Heart right ventricle (tissue), 16 donors: ENCODE results near the gene THOC2. TPM values are rescaled to one million over a fixed set of nuclear protein-coding genes. Genes with fewer than 3 reads are reported as not detected.

ENCODE experiments used
- ATAC-seq, 8 donors: fragments of 200-7000 bp; cut with Tn5 transposase; one replicate each; pipeline ENCODE4 v1.9.1; 2020; ENCODE audit warnings: mild to moderate bottlenecking in 8 of 8, moderate library complexity in 8 of 8, moderate number of reproducible peaks in 1 of 8
- DNase-seq, 2 donors: peaks; one replicate each; pipeline ENCODE4 v3.0.0-alpha.2; 2020
- H3K27ac ChIP-seq, 10 donors: fragments of 200-600 bp; sonication (generic) in 2 of 10; one replicate each; pipeline versions ENCODE4 v1.5.0 to v1.8.0; 2020 to 2022; ENCODE audit warnings: mild to moderate bottlenecking in 3 of 10
- H3K27me3 ChIP-seq, 7 donors: fragments of 200-600 bp; one replicate each; pipeline ENCODE4 v1.8.0; 2021 to 2022; ENCODE audit warnings: mild to moderate bottlenecking in 2 of 7
- H3K36me3 ChIP-seq, 9 donors: fragments of 200-600 bp; sonication (generic) in 1 of 9; one replicate each; pipeline versions ENCODE4 v1.5.0 to v1.8.0; 2020 to 2022; ENCODE audit warnings: mild to moderate bottlenecking in 2 of 9
- H3K4me1 ChIP-seq, 9 donors: fragments of 200-600 bp; sonication (generic) in 1 of 9; one replicate each; pipeline versions ENCODE4 v1.5.0 to v1.8.0; 2020 to 2022; ENCODE audit warnings: mild to moderate bottlenecking in 4 of 9
- H3K4me3 ChIP-seq, 10 donors: fragments of 200-600 bp; sonication (generic) in 2 of 10; one replicate each; pipeline versions ENCODE4 v1.5.0 to v1.8.0; 2020 to 2022; ENCODE audit warnings: mild to moderate bottlenecking in 7 of 10, moderate library complexity in 2 of 10
- H3K9me3 ChIP-seq, 11 donors: fragments of 200-600 bp in 10 of 11; sonication (generic) in 2 of 11; one replicate each; pipeline versions ENCODE4 v1.5.0 to v1.8.0; 2013 to 2022; ENCODE audit warnings: mild to moderate bottlenecking in 2 of 11, control low read depth in 1 of 11, moderate library complexity in 1 of 11
- WGBS, 2 donors: extraction: QIAGEN DNeasy Blood & Tissue Kit; methylation state at CpG; one replicate each; pipeline ENCODE4 v1.1.7; 2013; ENCODE audit warnings: inconsistent platforms in 1 of 2; 5-methylcytosine and 5-hydroxymethylcytosine counted together
- intact Hi-C, 10 donors: fragments of 100-400 bp; cut with DNase I; formaldehyde crosslinking; loops; one replicate each; pipeline versions ENCODE4 v1.11.1 to v1.14.2; 2022
- polyA plus RNA-seq, 2 donors: library from polyadenylated mRNA; stranded (reverse); fragments of 200-250 nt; gene quantifications; one replicate each; pipeline ENCODE4 v1.2.3, GENCODE V29; 2013
- total RNA-seq, 10 donors: library from RNA; stranded (reverse); fragmentation: NEBNext Ultra II Directional in 3 of 10; extraction: Animal tissue kit (Norgen Biotek cat#: 25700) in 3 of 10; gene quantifications; one replicate each; pipeline versions ENCODE4 v1.2.1 to v1.2.4, GENCODE V29; 2021 to 2023
- TF ChIP-seq, protein P1 (sequence below), 9 donors: fragments of 200-600 bp; sonication (generic) in 2 of 9; IDR thresholded peaks; one replicate each; pipeline versions ENCODE4 v1.5.0 to v1.8.0; 2021 to 2022; ENCODE audit warnings: antibody characterized with exemption in 9 of 9, mild to moderate bottlenecking in 5 of 9, moderate library complexity in 1 of 9
- donor health status: Arrhythmogenic right ventricular cardiomyopathy.
- donor health status: ischemic (EF 13 %, LVEDD 7.1; RV severe dilation, severe dysfunction).
- donor health status: healthy with polysubstance abuse.
- donor health status: DM: no; HTN: yes; CAD: no.
- donor health status: DM: no; HTN: no; CAD: no.
- donor health status: ischemic (EF 25% LVEDD 6.9; RV normal size, moderate dysfunction).
- donor health status: ischemic (EF 25% LVEDD 5.7; RV mildly dilated, moderate dysfunction).
- donor health status: healthy.
- donor health status: DM: yes; HTN: yes; CAD: no.
- donor health status: Ischemic cardiomyopathy.
- donor health status: ischemic (EF 35%, LVEDD 5.7; RV mildly dilated, moderate dysfunction).
- donor health status: nonischemic (EF 11% LVEDD 7.7; RV severe dilation, severe dysfunction).
- donor health status: DM: yes; HTN: yes; CAD: no.
- donor health status: PGD.
- donor health status: ischemic (EF 29% LVEDD 5.4; RV normal size, mild dysfunction).
- donor health status: nonischemic (EF 23%, LVEDD 6.1; RV moderate dilation, normal function).

The THOC2 gene
- total and polyA plus RNA-seq, 12 donors: 16.8 to 70.2 (median 23.5) TPM

DNA sequence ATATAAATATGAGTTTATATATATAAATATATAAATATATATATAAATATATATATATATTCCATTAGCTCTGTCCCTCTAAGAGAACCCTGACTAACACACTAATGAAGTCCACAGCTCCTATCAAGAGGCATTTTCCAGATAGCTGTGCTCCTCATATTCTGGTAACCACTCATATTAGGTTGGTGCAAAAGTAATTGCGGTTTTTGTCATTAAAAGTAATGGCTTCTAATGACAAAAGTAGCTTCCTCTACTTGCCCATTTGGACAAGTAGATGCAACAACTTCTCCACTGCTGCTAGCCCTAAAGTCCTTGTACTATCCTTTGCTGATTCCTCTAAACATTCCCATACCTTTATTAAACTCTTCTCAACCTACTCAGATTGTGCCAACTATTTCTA lies 182.0 kb downstream of the THOC2 start:
- H3K4me3 ChIP-seq: no peak overlapping the region
- no peaks in the 10 kb centered on the region for H3K9me3 ChIP-seq
- no peak overlapping the region for H3K27ac ChIP-seq
- intact Hi-C loops: no loop called here
- ATAC-seq (no peak), DNase-seq (no peak)
- H3K4me1 ChIP-seq: no peaks in the 10 kb centered on the region
- TF ChIP-seq, protein P1, sequence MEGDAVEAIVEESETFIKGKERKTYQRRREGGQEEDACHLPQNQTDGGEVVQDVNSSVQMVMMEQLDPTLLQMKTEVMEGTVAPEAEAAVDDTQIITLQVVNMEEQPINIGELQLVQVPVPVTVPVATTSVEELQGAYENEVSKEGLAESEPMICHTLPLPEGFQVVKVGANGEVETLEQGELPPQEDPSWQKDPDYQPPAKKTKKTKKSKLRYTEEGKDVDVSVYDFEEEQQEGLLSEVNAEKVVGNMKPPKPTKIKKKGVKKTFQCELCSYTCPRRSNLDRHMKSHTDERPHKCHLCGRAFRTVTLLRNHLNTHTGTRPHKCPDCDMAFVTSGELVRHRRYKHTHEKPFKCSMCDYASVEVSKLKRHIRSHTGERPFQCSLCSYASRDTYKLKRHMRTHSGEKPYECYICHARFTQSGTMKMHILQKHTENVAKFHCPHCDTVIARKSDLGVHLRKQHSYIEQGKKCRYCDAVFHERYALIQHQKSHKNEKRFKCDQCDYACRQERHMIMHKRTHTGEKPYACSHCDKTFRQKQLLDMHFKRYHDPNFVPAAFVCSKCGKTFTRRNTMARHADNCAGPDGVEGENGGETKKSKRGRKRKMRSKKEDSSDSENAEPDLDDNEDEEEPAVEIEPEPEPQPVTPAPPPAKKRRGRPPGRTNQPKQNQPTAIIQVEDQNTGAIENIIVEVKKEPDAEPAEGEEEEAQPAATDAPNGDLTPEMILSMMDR (IDR thresholded peaks at IDR 0.05): no peak
- WGBS, 2 donors: 92 to 100% methylated on average over 1 of the region's 1 CpG
- no peaks in the 10 kb centered on the region for H3K27me3 ChIP-seq
- no peaks in the 10 kb centered on the region for H3K36me3 ChIP-seq

Other genes starting within 250 kb of the THOC2 start
- 10 to 100 TPM; 22.2 to 34.6 (median 29.5) TPM for gene XIAP, start 127.0 kb upstream of the THOC2 start, total RNA-seq
- gene XIAP, start 127.0 kb upstream of the THOC2 start, polyA plus RNA-seq: 1 to 10 TPM; 7.3 to 8.8 TPM
- gene STAG2, start 228.7 kb upstream of the THOC2 start, total RNA-seq: 10 to 100 TPM; 26.5 to 36.5 (median 29.7) TPM
- gene STAG2, start 228.7 kb upstream of the THOC2 start, polyA plus RNA-seq: 10 to 100 TPM; 10.1 to 15.3 TPM